HepG2 (cell line): Measurements from ENCODE around the gene RPS6KA2. TPM values are rescaled to one million over a fixed set of nuclear protein-coding genes. Genes with fewer than 3 reads are reported as not detected.
A peak's percentile ranks its signal among the peaks of the same experiment; 100 is the strongest.

Source experiments
- EHMT2 ChIP-seq: fragments of 200-600 bp; sonication (generic); IDR thresholded peaks from 2 replicates; pipeline ENCODE4 v1.7.0; 2017; ENCODE audit warnings: antibody characterized with exemption, low read depth, low read length, borderline replicate concordance
- FOXC1 ChIP-seq: sonication (generic); formaldehyde crosslinking; IDR thresholded peaks from 2 replicates; pipeline ENCODE4 v1.8.0; 2022; ENCODE audit warnings: mild to moderate bottlenecking, missing genetic modification reagents, borderline replicate concordance
- GABPB1 ChIP-seq: IDR thresholded peaks from 2 replicates; pipeline ENCODE4 v1.6.1; 2016; ENCODE audit warnings: mild to moderate bottlenecking, missing genetic modification reagents, moderate library complexity, missing compliant biosample characterization
- HCFC1 ChIP-seq: fragments of 150-350 bp; IDR thresholded peaks from 2 replicates; pipeline ENCODE4 v1.6.1; 2014; ENCODE audit warnings: low read depth, low read length
- HES4 ChIP-seq: sonication (generic); formaldehyde crosslinking; IDR thresholded peaks from 2 replicates; pipeline ENCODE4 v1.9.0; 2021; ENCODE audit warnings: mild to moderate bottlenecking, missing genetic modification reagents, borderline replicate concordance
- IRF2 ChIP-seq: IDR thresholded peaks from 2 replicates; pipeline ENCODE4 v1.6.1; 2018; ENCODE audit warnings: missing genetic modification reagents, missing compliant biosample characterization
- KLF11 ChIP-seq: IDR thresholded peaks from 2 replicates; pipeline ENCODE4 v1.6.1; 2016; ENCODE audit warnings: missing compliant biosample characterization
- NCOA2 ChIP-seq: sonication (generic); formaldehyde crosslinking; IDR thresholded peaks from 2 replicates; pipeline ENCODE4 v1.8.0; 2022; ENCODE audit warnings: inconsistent platforms
- NKX3-1 ChIP-seq: sonication (generic); formaldehyde crosslinking; IDR thresholded peaks from 2 replicates; pipeline ENCODE4 v1.5.0; 2020; ENCODE audit warnings: missing genetic modification reagents
- PREB ChIP-seq: sonication (generic); formaldehyde crosslinking; IDR thresholded peaks from 2 replicates; pipeline ENCODE4 v1.4.0; 2020; ENCODE audit warnings: missing genetic modification reagents
- PRPF4 ChIP-seq: fragments of 200-400 bp; formaldehyde crosslinking; IDR thresholded peaks from 2 replicates; pipeline ENCODE4 v1.6.1; 2016; ENCODE audit warnings: low read length, low read depth; ENCODE audit not compliant: poor library complexity, severe bottlenecking
- REPIN1 ChIP-seq: sonication (generic); formaldehyde crosslinking; IDR thresholded peaks from 2 replicates; pipeline ENCODE4 v1.8.0; 2022; ENCODE audit warnings: missing genetic modification reagents, low read depth, mild to moderate bottlenecking, borderline replicate concordance
- RNF2 ChIP-seq: fragments of 450-650 bp; conservative IDR thresholded peaks from 2 replicates; pipeline ENCODE4 v1.6.1; 2016; ENCODE audit warnings: low read depth
- RORA ChIP-seq: sonication (generic); formaldehyde crosslinking; IDR thresholded peaks from 2 replicates; pipeline ENCODE4 v1.5.0; 2020; ENCODE audit warnings: mild to moderate bottlenecking, missing genetic modification reagents, moderate library complexity
- RXRB ChIP-seq: IDR thresholded peaks from 2 replicates; pipeline ENCODE4 v1.6.1; 2016; ENCODE audit warnings: borderline replicate concordance, missing genetic modification reagents, missing compliant biosample characterization
- TBX3 ChIP-seq: fragments of 450-650 bp; IDR thresholded peaks from 2 replicates; pipeline ENCODE4 v1.6.1; 2017; ENCODE audit warnings: antibody characterized with exemption, mild to moderate bottlenecking, inconsistent platforms, borderline replicate concordance
- ZBTB3 ChIP-seq: sonication (generic); formaldehyde crosslinking; IDR thresholded peaks from 2 replicates; pipeline ENCODE4 v1.4.0; 2020; ENCODE audit warnings: low read depth, mild to moderate bottlenecking, moderate library complexity, missing genetic modification reagents, borderline replicate concordance
- ZBTB42 ChIP-seq: sonication (generic); formaldehyde crosslinking; IDR thresholded peaks from 2 replicates; pipeline ENCODE4 v1.5.0; 2020; ENCODE audit warnings: mild to moderate bottlenecking, missing genetic modification reagents
- ZBTB8A ChIP-seq: sonication (generic); formaldehyde crosslinking; IDR thresholded peaks from 2 replicates; pipeline ENCODE4 v1.4.0; 2020; ENCODE audit warnings: mild to moderate bottlenecking, low read depth, missing genetic modification reagents, borderline replicate concordance
- ZC3H13 ChIP-seq: sonication (generic); formaldehyde crosslinking; IDR thresholded peaks from 2 replicates; pipeline ENCODE4 v1.8.1; 2023; ENCODE audit warnings: mild to moderate bottlenecking, missing genetic modification reagents, moderate library complexity
- ZNF121 ChIP-seq: sonication (generic); formaldehyde crosslinking; IDR thresholded peaks from 2 replicates; pipeline ENCODE4 v1.5.0; 2020; ENCODE audit warnings: mild to moderate bottlenecking, missing genetic modification reagents
- ZNF24 ChIP-seq: fragments of 450-650 bp; IDR thresholded peaks from 2 replicates; pipeline ENCODE4 v1.6.1; 2017; ENCODE audit warnings: antibody characterized with exemption, mild to moderate bottlenecking
- ZNF33A ChIP-seq: sonication (generic); formaldehyde crosslinking; IDR thresholded peaks from 2 replicates; pipeline ENCODE4 v1.5.1; 2020; ENCODE audit warnings: missing genetic modification reagents, mild to moderate bottlenecking, moderate library complexity, borderline replicate concordance
- ZNF547 ChIP-seq: sonication (generic); formaldehyde crosslinking; IDR thresholded peaks from 2 replicates; pipeline ENCODE4 v1.5.1; 2020; ENCODE audit warnings: mild to moderate bottlenecking, missing genetic modification reagents
- ZNF564 ChIP-seq: sonication (generic); formaldehyde crosslinking; IDR thresholded peaks from 2 replicates; pipeline ENCODE4 v1.8.1; 2023; ENCODE audit warnings: mild to moderate bottlenecking, missing genetic modification reagents
- ZNF703 ChIP-seq: sonication (generic); formaldehyde crosslinking; IDR thresholded peaks from 2 replicates; pipeline ENCODE4 v1.5.1; 2020; ENCODE audit warnings: missing genetic modification reagents, mild to moderate bottlenecking, moderate library complexity, borderline replicate concordance
- ZNF782 ChIP-seq: sonication (generic); formaldehyde crosslinking; IDR thresholded peaks from 2 replicates; pipeline ENCODE4 v1.4.0; 2020; ENCODE audit warnings: missing genetic modification reagents, mild to moderate bottlenecking, borderline replicate concordance
- ZNF83 ChIP-seq: sonication (generic); formaldehyde crosslinking; IDR thresholded peaks from 2 replicates; pipeline ENCODE4 v1.4.0; 2020; ENCODE audit warnings: missing genetic modification reagents, mild to moderate bottlenecking, borderline replicate concordance
- ZZZ3 ChIP-seq: sonication (generic); formaldehyde crosslinking; IDR thresholded peaks from 2 replicates; pipeline ENCODE4 v1.4.0; 2020; ENCODE audit warnings: missing genetic modification reagents, mild to moderate bottlenecking, borderline replicate concordance
- polyA plus RNA-seq, 8 experiments: library from polyadenylated mRNA; depleted of rRNA in 3 of 8; stranded (reverse) in 7 of 8; unstranded in 1 of 8; fragments of >200 nt; fragmentation: Illumina TruSeq in 4 of 8; extraction: Trizol in 4 of 8; gene quantifications; 2 replicates each; pipeline versions ENCODE4 v1.2.1 to v1.2.3, GENCODE V29; 2011 to 2016; ENCODE audit warnings: low read depth in 4 of 8, missing spikeins in 1 of 8, mixed read lengths in 1 of 8; ENCODE audit not compliant: insufficient read depth in 1 of 8
- total RNA-seq, 5 experiments: library from RNA; depleted of rRNA; stranded (reverse); fragments of >200 nt; fragmentation: Illumina TruSeq; extraction: Trizol; gene quantifications; 2 replicates each; pipeline ENCODE4 v1.2.3, GENCODE V29; 2016; ENCODE audit warnings: low read depth in 1 of 5
- TF ChIP-seq, protein P1 (sequence below): sonication (generic); formaldehyde crosslinking; IDR thresholded peaks from 2 replicates; pipeline ENCODE4 v1.4.0; 2020; ENCODE audit warnings: mild to moderate bottlenecking, missing genetic modification reagents

Gene RPS6KA2
- total and polyA plus RNA-seq, 2 of the 13 experiments (the other 11 are each of a cell fraction or from before 2014, with no cell fraction given), result 0.22 to 0.38 TPM

- TF ChIP-seq PREB (CRISPR knock-in tag), result no peak
- 0 out of 2 replicates have a peak, but pooled peaks have one; percentile 20 for TF ChIP-seq RORA (CRISPR knock-in tag)
- peak; percentile 99 for TF ChIP-seq RXRB (CRISPR knock-in tag)
- 0 out of 2 replicates have a peak, but pooled peaks have one; percentile 38 for TF ChIP-seq ZNF24
- peak; percentile 81 for TF ChIP-seq GABPB1 (CRISPR knock-in tag)
- TF ChIP-seq, protein P1, sequence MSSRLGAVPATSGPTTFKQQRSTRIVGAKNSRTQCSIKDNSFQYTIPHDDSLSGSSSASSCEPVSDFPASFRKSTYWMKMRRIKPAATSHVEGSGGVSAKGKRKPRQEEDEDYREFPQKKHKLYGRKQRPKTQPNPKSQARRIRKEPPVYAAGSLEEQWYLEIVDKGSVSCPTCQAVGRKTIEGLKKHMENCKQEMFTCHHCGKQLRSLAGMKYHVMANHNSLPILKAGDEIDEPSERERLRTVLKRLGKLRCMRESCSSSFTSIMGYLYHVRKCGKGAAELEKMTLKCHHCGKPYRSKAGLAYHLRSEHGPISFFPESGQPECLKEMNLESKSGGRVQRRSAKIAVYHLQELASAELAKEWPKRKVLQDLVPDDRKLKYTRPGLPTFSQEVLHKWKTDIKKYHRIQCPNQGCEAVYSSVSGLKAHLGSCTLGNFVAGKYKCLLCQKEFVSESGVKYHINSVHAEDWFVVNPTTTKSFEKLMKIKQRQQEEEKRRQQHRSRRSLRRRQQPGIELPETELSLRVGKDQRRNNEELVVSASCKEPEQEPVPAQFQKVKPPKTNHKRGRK (CRISPR knock-in tag), result no peak
- TF ChIP-seq ZBTB8A, result no peak
- no peak for TF ChIP-seq ZNF83 (CRISPR knock-in tag)
- peak; percentile 93 for TF ChIP-seq TBX3
- no peak for TF ChIP-seq ZNF782 (CRISPR knock-in tag)
- no peak; the same call in 1 of the 2 replicates for TF ChIP-seq ZZZ3 (CRISPR knock-in tag)
- peak; percentile 93 for TF ChIP-seq REPIN1 (CRISPR knock-in tag)
- no peak for TF ChIP-seq ZNF703 (CRISPR knock-in tag)
- no peak for TF ChIP-seq PRPF4
- peak; percentile 92 for TF ChIP-seq ZC3H13 (CRISPR knock-in tag)
- peak; percentile 98; the same call in 1 of the 2 replicates for TF ChIP-seq IRF2 (CRISPR knock-in tag)
- no peak for TF ChIP-seq ZBTB42 (CRISPR knock-in tag)
- TF ChIP-seq ZNF564, result peak; percentile 97
- no peak for TF ChIP-seq KLF11
- no peak for TF ChIP-seq HES4
- TF ChIP-seq ZNF121 (CRISPR knock-in tag), result no peak
- peak; percentile 91 for TF ChIP-seq RNF2
- no peak for TF ChIP-seq ZNF33A (CRISPR knock-in tag)
- peak; percentile 44; the same call in 1 of the 2 replicates for TF ChIP-seq EHMT2
- 0 out of 2 replicates have a peak, but pooled peaks have one; percentile 38 for TF ChIP-seq ZBTB3 (CRISPR knock-in tag)
- TF ChIP-seq HCFC1, result no peak
- peak; percentile 55; the same call in 1 of the 2 replicates for TF ChIP-seq FOXC1 (CRISPR knock-in tag)
- TF ChIP-seq NCOA2 (CRISPR knock-in tag), result peak; percentile 97
- TF ChIP-seq NKX3-1 (CRISPR knock-in tag), result peak; percentile 93
- peak; percentile 67; the same call in 1 of the 2 replicates for TF ChIP-seq ZNF547
Measured at GRCh38 chr6:166361077-166361429, 266.0 kb downstream of the RPS6KA2 start (continued).
